ENCODE measurements around the gene GPD1. TPM values are rescaled to one million over a fixed set of nuclear protein-coding genes. Genes with fewer than 3 reads are reported as not detected.

GPD1 gene
- total RNA-seq, 1 donor from 2014 or later, result not detected

DNA sequence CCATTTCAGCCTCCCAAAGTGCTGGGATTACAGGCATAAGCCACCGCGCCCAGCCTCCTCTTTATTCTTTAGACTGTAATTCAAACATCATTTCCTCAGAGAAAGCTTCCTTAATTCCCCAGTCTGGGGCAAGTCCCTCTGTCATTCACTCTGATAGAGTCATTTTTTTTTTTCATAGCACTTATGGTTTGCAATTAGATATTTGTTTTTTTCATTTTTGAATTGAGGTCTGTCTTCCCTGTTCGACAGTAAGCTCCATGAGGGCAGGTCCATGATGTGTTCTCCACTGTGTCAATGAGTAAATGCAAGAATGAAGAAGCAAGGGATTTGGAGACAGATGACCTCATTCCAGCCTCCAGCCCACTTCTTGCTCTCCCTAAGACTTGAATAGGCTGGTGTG is 34.3 kb upstream of the GPD1 start:
- Mint-ChIP-seq H3K4me3 (ENCODE audit: unreplicated experiment) (no peak overlapping the region), H3K4me1 (ENCODE audit: low read depth) (peaks cover 10% of the 10 kb centered on the region), H3K9me3 (ENCODE audit: low read depth) (no peaks in the 10 kb centered on the region), H3K27me3 (ENCODE audit: low read depth) (no peaks in the 10 kb centered on the region), H3K36me3 (ENCODE audit: low read depth) (no peaks in the 10 kb centered on the region), H3K27ac (ENCODE audit: unreplicated experiment) (no peak overlapping the region)
- TF ChIP-seq, protein P1, sequence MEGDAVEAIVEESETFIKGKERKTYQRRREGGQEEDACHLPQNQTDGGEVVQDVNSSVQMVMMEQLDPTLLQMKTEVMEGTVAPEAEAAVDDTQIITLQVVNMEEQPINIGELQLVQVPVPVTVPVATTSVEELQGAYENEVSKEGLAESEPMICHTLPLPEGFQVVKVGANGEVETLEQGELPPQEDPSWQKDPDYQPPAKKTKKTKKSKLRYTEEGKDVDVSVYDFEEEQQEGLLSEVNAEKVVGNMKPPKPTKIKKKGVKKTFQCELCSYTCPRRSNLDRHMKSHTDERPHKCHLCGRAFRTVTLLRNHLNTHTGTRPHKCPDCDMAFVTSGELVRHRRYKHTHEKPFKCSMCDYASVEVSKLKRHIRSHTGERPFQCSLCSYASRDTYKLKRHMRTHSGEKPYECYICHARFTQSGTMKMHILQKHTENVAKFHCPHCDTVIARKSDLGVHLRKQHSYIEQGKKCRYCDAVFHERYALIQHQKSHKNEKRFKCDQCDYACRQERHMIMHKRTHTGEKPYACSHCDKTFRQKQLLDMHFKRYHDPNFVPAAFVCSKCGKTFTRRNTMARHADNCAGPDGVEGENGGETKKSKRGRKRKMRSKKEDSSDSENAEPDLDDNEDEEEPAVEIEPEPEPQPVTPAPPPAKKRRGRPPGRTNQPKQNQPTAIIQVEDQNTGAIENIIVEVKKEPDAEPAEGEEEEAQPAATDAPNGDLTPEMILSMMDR (IDR thresholded peaks at IDR 0.05), result no peak
- no peak for DNase-seq (ENCODE audit: low spot score)

DNA sequence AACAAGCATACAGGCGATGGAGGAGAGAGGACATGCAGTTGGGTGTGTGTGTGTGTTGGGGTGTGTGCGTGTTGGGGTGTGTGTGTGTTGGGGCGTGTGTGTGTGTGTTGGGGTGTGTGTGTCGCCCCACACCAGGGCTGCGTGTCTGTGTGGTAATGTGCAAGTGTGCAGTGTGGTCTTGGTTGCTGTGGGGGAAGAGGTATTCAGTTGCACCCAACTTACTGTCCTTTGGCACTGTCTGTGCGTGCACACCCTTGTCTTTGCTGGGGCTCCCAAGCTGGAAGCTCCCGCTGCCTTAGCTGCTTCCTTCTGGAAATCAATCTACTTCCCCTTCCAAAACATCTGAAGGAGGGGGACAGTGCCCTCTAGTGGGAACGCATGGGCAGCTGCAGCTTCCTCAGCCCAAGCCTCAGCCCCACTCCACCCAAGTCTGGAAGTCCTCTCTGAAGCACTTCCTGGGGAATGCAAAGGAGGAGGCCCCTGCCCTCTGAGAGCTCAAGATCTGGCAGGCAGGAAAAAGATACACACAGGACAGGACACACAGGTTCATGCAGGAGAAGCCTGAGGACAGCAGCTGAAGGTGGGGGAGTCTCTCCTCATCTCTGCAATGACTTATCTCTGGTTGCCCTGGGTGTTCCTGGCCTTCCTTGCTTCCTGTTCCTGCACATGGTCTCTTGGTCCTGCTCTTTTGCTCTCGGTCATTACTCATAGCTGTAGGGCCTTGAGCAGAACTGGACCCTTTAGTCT is 33.3 kb upstream of the GPD1 start:
- TF ChIP-seq, protein P1 (IDR thresholded peaks at IDR 0.05), result peak; percentile 91
- Mint-ChIP-seq H3K4me3 (ENCODE audit: unreplicated experiment) (no peak overlapping the region), H3K36me3 (ENCODE audit: low read depth) (no peaks in the 10 kb centered on the region), H3K27me3 (ENCODE audit: low read depth) (no peaks in the 10 kb centered on the region), H3K9me3 (ENCODE audit: low read depth) (no peaks in the 10 kb centered on the region), H3K27ac (ENCODE audit: unreplicated experiment) (peak overlapping the region; percentile 69), H3K4me1 (ENCODE audit: low read depth) (peaks cover 10% of the 10 kb centered on the region)
- DNase-seq (ENCODE audit: low spot score), result no peak

DNA sequence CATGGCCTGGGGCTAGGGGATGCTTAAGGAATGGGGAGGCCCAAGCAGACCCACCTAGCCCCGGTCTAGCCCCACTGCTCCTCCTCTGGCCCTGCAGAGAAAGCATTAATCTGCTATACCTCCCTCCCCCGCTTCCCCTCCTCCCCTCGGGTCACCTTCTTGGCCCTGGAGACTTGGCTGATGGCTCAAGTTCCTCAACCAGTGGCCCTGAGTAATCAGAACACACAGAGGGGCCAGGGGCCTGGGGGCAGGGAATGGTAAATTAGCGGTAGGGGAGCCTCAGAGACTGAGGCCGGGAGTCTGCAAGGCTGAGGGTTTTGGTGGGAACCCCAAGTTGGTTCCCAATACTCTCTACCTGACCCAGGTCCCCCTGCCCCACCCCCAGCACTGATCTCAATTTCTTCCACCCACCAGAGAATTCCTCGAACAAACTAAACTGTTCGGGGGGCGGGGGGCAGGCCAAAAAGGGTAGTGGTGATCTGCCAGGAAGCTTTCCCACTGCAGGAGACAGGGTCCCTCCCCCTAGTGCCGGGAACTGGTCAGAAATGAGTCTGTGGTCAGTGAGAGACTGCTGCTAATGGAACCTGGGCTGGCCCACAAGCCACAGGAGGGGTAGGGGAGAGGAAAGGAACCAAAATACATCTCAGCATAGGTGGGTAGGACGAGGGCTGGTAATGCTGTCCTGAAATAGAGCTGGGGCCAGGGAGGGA is 31.5 kb upstream of the GPD1 start:
- Mint-ChIP-seq H3K36me3 (ENCODE audit: low read depth) (no peaks in the 10 kb centered on the region), H3K4me1 (ENCODE audit: low read depth) (peaks cover 10% of the 10 kb centered on the region), H3K4me3 (ENCODE audit: unreplicated experiment) (no peak overlapping the region), H3K27me3 (ENCODE audit: low read depth) (no peaks in the 10 kb centered on the region), H3K9me3 (ENCODE audit: low read depth) (no peaks in the 10 kb centered on the region), H3K27ac (ENCODE audit: unreplicated experiment) (no peak overlapping the region)
- TF ChIP-seq, protein P1 (IDR thresholded peaks at IDR 0.05), result no peak
- no peak for DNase-seq (ENCODE audit: low spot score)

DNA sequence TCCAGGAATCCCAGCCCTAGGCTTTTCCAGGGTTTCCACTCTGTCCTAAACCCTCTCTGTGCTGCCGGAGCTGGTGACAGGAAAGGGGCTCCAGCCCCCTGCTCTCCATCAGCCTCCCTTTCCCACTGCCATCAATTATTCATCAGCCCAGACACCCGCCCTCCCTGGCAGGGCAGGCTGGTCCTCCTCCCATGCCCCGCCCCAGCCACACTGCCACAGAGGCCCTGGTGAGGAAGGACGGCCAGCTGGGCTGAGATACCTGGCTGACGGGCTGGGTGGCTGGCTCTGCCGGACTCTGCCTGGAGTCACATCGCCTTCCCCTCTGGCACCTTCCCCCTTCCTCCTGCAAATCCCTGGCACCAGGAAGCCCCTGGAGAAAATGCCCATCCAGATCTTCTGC is 30.6 kb upstream of the GPD1 start:
- Mint-ChIP-seq H3K36me3 (ENCODE audit: low read depth) (no peaks in the 10 kb centered on the region), H3K4me1 (ENCODE audit: low read depth) (peaks cover 10% of the 10 kb centered on the region), H3K27ac (ENCODE audit: unreplicated experiment) (no peak overlapping the region), H3K4me3 (ENCODE audit: unreplicated experiment) (no peak overlapping the region), H3K27me3 (ENCODE audit: low read depth) (no peaks in the 10 kb centered on the region), H3K9me3 (ENCODE audit: low read depth) (no peaks in the 10 kb centered on the region)
- no peak for DNase-seq (ENCODE audit: low spot score)
- TF ChIP-seq, protein P1 (IDR thresholded peaks at IDR 0.05), result no peak

DNA sequence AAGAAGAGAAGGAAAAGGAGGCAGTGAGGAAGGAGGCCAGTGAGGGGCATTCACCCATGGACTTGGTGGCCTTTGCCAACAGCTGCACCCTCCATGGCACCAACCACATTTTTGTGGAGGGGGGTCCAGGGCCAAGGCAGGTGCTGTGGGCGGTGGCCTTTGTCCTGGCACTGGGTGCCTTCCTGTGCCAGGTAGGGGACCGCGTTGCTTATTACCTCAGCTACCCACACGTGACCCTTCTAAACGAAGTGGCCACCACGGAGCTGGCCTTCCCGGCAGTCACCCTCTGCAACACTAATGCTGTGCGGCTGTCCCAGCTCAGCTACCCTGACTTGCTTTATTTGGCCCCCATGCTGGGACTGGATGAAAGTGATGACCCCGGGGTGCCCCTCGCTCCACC is 30.1 kb upstream of the GPD1 start:
- H3K36me3 Mint-ChIP-seq (ENCODE audit: low read depth), result no peaks in the 10 kb centered on the region
- TF ChIP-seq, protein P1 (IDR thresholded peaks at IDR 0.05), result no peak
- H3K9me3 Mint-ChIP-seq (ENCODE audit: low read depth), result no peaks in the 10 kb centered on the region
- no peaks in the 10 kb centered on the region for H3K27me3 Mint-ChIP-seq (ENCODE audit: low read depth)
- no peak overlapping the region for H3K27ac Mint-ChIP-seq (ENCODE audit: unreplicated experiment)
- H3K4me3 Mint-ChIP-seq (ENCODE audit: unreplicated experiment), result no peak overlapping the region
- H3K4me1 Mint-ChIP-seq (ENCODE audit: low read depth), result peaks cover 10% of the 10 kb centered on the region
- no peak for DNase-seq (ENCODE audit: low spot score)

All from chondrocyte (in vitro differentiated cells).